Activated CD4-positive, CD25-positive, alpha-beta regulatory T cell (primary cell): ENCODE data around the gene NR0B2.
A peak's percentile ranks its signal among the peaks of the same experiment; 100 is the strongest.
"Not testable (repeated sequence)": the region's sequence is repeated elsewhere in the genome, so short reads cannot be mapped to it uniquely, and the experiment has no call there.

Source experiments
- DNase-seq, 4 experiments: peaks; one replicate each; lab custom pipeline; 2025; lab: John Stamatoyannopoulos, UW

Gene NR0B2

DNA sequence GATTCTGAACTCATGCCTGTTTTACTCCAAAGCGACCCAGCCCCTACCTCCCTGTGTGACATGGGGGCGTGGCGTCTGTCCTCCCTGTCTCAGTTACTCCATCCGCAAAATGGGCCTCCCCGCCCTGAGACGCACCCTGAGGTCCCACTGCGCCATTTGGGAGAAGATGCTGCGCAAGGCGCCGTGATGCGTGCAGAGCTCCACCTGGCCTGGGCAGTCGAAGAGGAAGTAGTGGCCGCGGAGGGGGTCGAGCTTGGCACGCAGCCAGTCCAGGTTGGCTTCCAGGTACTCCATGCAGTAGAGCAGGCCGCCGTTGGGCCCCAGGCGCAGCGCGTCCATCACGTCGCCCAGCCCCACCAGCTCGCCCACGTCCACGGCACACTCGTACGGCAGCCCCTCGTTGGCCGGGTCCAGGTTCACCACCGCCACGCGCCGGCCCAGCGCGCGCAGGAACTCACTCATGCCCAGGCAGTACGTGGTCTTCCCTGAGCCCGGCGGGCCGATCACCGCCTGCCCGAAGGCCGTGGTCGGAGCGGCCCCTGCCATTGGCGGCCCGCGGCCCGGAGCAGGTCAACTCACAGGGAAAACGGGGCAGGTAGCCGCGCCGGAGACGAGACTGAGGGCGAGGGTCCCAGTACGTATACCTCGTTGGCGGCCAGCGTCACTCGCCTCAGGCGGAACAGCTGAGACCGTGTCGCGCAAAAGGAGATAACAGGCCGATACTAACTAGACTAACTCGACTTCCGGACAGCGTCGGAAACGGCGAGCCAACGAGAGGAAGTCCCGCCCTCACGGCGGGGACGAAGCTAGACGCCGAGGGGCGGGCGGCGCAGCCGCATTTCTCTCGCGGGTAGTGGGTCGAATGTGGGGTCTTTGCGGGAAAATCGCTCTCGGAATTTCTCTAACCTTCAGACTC is 24.0 kb downstream of the NR0B2 start, which contains the start of gene GPN2:
Gene GPN2, minus strand, starts transcription at position 733 of the 916 bp plus-strand sequence. Its CDS starts 187 bp downstream, at position 546.
- peak; percentile 47 to 64 (median 58) for DNase-seq

DNA sequence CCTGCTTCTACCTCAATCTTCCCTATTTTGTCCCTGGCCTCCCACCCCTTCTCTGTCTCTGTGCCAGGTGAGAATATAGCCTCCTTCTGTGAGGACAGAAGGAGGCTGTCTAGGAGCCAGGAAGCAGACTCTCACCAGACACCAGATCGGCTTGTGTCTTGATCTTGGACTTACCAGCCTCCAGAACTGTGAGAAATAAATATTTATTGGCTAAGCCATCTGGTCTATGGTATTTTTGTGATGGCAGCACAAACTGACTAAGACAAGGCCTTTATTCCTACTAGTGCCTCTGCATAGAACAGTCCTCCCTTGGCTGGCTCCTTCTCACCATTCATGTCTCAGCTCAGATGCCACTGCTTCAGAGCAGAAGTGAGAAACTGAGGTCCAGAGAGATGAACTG is 25.5 kb downstream of the NR0B2 start:
- no peak for DNase-seq

DNA sequence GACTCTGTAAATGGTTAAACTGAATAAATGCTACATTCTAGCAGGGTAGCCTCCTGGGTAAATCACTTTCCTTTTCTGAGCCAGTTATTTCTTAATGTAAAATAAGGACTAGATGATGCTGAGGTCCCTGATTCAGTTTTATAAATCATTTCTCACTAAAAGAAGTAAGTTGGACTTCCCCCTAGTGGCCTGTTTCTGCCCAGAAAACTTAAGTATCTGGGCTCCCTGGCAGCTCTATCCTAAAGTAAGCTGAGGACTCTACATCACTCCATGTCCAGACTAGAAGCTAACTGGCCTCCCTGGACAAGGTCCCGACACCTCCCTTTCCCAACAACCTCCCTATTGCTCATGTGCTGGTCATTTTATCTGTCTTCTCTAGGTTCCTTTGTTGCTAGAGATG is 26.6 kb downstream of the NR0B2 start:
- no peak for DNase-seq

DNA sequence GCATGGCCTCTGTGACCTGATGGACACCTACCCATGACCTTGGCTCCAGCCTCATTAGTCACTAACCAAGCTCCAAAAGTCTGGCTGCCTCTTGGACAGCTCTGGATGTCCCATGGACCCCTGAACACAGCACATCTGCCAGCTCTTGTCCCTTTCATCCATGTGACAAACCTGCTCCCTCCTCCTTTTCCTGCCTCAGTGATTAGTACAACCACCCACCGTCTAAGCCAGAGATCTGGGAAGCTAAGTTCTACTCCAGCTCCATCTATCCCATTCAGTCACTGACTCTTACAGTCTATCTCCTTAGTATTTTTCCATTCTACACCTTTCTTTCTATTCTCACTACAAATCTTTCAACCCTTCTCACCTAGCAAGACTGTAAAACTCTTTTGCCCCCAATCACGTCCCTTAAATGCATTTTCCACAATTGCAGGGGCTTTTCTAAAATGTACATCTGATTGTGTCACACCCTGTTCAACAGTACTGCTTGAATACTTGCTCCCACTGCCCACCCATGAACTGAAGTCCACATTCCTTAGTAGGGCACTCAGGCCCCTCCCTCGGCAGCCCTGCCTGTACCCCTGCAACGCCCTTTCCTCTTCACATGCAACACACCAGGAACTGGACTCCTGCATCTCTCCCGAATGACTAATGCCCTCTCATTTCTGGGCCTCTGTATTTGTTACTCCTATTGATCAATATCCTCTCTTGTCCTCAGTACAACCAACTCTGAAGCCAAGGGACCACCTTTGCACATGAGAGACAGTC is 30.9 kb downstream of the NR0B2 start:
- no peak for DNase-seq

DNA sequence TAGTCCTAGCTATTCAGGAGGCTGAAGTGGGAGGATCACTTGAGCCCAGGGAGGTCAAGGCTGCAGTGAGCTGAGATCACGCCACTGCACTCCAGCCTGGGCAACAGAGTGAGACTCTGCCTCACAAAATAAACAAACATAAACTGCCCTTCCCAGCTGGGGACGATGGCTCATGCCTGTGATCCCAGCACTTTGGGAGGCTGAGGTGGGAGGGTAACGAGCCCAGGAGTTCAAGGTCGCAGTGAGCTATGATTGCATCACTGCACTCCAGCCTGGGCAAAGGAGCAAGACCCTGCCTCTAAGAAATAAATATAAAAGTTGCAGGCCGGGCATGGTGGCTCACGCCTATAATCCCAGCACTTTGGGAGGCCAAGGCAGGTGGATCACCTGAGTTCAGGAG is 32.2 kb downstream of the NR0B2 start:
- not testable (repeated sequence) for DNase-seq

DNA sequence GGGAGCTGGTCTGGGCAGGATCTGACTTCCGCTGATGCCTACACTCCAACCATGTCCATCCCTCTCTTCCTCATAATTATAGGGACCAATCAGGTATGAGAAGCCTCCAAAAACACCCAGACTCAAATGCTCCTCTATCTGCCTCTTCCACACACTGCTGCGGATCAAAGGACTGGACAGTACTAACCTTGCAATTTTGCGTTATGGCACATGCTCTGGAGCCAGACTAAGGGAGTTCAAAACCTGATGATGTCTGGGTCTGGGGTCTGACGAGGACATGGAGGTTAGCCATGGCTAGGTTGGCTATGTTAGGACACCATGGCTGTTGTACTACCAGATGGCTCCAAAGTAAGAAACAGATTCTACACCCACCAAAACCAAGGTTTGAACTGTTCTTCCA is 34.0 kb downstream of the NR0B2 start:
- no peak for DNase-seq

DNA sequence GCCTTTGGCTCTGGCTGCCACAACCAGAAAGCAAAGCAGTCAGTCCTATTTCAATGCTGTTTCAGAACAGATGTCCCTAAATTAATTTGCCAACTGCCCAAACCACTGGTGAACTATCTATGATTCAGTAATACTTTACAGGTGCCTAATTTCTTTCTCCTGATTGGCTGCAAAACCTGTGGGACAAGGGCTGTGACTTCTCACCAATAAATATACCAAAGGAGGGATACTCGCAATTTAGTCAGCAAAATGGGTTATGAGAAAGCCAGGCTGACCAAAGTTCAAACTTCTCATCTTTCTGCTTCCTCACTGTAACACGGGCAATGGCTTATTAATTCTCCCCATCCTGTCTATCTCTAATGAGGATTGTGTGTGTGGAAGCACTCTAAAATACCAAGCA is 36.4 kb downstream of the NR0B2 start:
- no peak for DNase-seq

DNA sequence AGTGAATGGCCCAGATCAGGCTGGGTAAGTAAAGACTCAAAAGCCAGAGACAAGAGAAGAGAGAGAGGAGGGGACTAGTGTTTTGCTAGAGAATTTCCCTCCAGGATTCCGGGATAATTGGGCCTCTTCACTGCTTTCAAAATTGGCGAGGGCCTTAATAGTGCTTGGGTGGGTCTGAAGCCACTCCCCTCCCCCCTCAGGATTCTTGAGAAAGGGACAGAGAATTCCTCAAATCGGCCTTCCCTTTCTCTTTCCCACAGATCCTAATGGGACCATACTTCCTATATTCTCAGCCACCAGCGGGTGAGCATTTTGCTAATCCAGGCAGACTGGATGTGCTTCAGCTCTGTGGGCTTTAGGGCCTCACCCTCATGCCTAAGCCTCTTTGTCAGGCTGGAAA is 38.9 kb downstream of the NR0B2 start:
- no peak for DNase-seq

DNA sequence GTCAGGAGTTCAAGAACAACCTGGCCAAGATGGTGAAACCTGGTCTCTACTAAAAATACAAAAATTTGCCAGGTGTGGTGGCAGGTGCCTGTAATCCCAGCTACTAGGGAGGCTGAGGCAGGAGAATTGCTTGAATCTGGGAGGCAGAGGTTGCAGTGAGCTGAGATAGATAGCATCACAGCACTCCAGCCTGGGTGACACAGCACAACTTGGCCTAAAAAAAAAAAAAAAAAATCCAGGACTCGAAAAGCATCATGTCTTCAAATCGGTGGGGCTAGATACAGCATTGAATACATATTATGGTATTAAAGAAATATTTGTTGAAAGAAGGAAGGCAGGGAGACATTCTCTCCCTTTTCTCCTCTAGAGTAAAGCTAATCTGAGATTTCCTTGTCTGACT is 40.7 kb downstream of the NR0B2 start:
- DNase-seq: not testable (repeated sequence)

DNA sequence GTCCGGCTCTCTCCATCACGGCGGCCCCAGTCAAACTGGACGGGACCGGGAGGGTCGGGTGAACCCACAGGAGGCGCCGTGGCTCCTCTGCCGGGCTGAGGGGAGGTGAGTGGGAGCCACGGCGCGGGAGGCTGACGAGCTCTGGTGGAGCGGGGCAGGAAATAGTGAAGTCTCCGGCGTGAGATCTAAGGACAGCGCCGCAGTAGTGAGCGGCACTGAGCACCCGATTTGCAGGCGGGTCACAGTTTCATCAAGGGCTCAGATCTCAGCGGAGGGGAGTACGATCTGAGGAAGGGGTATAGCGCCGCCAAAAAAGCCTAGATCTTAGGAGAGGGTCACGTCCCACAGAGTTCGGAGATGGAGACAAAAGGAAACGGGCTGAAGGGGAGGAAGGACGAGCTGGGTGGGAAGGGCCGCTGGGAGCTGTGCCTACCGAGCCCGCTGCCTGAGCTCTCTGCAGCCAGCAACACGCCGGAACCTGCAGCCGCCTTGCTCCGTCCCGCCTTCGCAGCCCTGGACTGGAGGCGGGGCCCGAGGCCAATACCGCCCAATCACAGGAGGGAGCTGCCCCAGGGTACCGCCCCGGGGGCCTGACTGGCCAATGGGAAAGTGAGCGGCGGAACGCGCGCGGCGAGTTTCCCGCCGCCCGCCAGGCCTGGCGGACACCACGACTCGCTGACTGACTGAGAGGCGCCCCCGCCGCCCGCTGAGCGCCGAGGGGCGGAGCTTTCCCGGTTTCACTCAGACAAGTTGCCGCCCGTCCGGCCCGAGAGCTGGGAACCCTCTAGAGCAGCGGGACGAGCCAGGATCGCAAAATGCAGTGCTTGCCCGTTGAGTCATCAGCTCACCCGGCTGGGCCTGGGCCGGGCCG is 48.9 kb downstream of the NR0B2 start:
- DNase-seq: peak; percentile 87 to 90 (median 89)

DNA sequence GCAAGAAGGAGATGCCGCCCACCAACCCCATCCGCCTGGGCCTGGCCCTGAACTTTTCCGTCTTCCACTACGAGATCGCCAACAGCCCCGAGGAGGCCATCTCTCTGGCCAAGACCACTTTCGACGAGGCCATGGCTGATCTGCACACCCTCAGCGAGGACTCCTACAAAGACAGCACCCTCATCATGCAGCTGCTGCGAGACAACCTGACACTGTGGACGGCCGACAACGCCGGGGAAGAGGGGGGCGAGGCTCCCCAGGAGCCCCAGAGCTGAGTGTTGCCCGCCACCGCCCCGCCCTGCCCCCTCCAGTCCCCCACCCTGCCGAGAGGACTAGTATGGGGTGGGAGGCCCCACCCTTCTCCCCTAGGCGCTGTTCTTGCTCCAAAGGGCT is 50.1 kb downstream of the NR0B2 start:
- DNase-seq: no peak

DNA sequence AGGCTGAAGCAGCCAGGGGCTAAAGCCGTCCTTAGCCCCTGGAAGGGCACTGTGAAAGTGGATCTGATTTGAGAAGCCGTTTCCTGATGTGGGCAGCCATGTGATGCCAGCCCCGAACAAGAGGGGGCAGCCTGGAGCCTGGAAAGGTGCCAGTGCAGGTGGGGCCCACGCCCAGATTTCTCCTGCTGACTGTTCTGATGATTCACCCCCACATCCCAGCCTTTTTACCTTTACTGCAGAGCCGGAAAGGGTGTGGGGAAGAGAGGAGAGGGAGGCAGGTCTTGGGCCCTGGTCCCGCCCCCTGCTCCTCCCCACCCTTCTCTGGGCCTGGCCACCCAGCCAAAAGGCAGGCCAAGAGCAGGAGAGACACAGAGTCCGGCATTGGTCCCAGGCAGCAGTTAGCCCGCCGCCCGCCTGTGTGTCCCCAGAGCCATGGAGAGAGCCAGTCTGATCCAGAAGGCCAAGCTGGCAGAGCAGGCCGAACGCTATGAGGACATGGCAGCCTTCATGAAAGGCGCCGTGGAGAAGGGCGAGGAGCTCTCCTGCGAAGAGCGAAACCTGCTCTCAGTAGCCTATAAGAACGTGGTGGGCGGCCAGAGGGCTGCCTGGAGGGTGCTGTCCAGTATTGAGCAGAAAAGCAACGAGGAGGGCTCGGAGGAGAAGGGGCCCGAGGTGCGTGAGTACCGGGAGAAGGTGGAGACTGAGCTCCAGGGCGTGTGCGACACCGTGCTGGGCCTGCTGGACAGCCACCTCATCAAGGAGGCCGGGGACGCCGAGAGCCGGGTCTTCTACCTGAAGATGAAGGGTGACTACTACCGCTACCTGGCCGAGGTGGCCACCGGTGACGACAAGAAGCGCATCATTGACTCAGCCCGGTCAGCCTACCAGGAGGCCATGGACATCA is 50.7 kb downstream of the NR0B2 start, which contains the start of gene SFN:
Gene SFN, plus strand, starts transcription at position 369 of the 904 bp plus-strand sequence. Its CDS starts 64 bp downstream, at position 433.
- DNase-seq: peak in 1 of 4 experiments; percentile 12

DNA sequence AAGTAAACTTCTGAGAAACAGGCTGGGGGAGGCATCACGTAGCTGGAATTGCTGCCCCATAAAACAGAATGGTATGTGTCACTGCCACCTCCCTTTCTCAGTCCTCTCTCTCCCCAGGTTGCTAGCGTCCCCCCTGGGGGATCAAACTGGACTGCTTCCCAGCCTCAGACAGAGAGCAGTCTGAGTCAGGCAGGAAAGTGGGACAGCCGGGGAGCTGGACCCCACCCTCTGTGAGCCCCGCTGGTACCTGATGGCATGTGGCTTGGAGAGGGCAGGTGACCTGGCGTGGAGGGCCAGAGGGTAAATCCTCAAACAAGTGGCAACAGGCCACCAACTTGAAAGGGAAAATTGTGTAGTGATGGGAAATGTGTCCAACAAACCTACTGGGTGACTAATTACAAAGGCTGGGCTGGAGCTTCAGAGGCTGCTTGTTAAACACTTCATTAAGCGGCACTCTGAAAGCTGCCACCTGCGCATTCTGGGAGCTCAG is 51.8 kb downstream of the NR0B2 start:
- no peak for DNase-seq
